ENCODE results near the gene SLC12A4. TPM values are rescaled to one million over a fixed set of nuclear protein-coding genes. Genes with fewer than 3 reads are reported as not detected.

The SLC12A4 gene
- total RNA-seq, 2 experiments from 2014 or later = 15.1 to 17.7 TPM

GRCh38 chr16:67986949-67987348 lies 18.5 kb upstream of the SLC12A4 start:
- peaks cover 23% of the 10 kb centered on the region for H3K4me1 ChIP-seq (ENCODE audit: insufficient read depth, low read length)
- peaks cover 9% of the 10 kb centered on the region for H3K36me3 Mint-ChIP-seq (ENCODE audit: low read depth)
- no peaks in the 10 kb centered on the region for H3K27me3 ChIP-seq (ENCODE audit: control insufficient read depth in 1 of 2, insufficient read depth in 2 of 2, low read length in 2 of 2)
- no peak overlapping the region for H3K27ac ChIP-seq (ENCODE audit: low read depth in 1 of 2, low read length in 2 of 2)
- ChIA-PET POLR2A (interaction anchor here (0.7 to 5.1 kb wide), 6 partner anchors 10 to 98 kb away, joined by 3 to 23 read pairs (median 4); partner anchors contain the start of genes NFATC3 and PSMB10), CTCF (interaction anchor here (2.5 kb wide), 1 partner anchor 54 kb away, joined by 11 read pairs; no protein-coding TSS in a partner anchor)
- H3K27me3 Mint-ChIP-seq = no peaks in the 10 kb centered on the region
- H3K9me3 Mint-ChIP-seq = no peaks in the 10 kb centered on the region
- no peak for TF ChIP-seq CTCF (IDR thresholded peaks at IDR 0.05)
- H3K4me3 Mint-ChIP-seq = no peak overlapping the region
- no peak overlapping the region for H3K4me3 ChIP-seq (ENCODE audit: low read length)
- no peaks in the 10 kb centered on the region for H3K9me3 ChIP-seq (ENCODE audit: control insufficient read depth in 1 of 2, insufficient read depth in 1 of 2, low read length in 2 of 2)
- intact Hi-C loops (cut with DNase I, micrococcal nuclease) = no loop called here
- H3K27ac Mint-ChIP-seq = no peak overlapping the region
- ATAC-seq (ENCODE audit: poor library complexity) (no peak), DNase-seq (no peak)
- peaks cover 11% of the 10 kb centered on the region for H3K36me3 ChIP-seq (ENCODE audit: insufficient read depth, low read length)
- peaks cover 29% of the 10 kb centered on the region for H3K4me1 Mint-ChIP-seq (ENCODE audit: low read depth)

GRCh38 chr16:67982011-67982696 lies 13.7 kb upstream of the SLC12A4 start:
- no peaks in the 10 kb centered on the region for H3K36me3 ChIP-seq (ENCODE audit: insufficient read depth, low read length)
- TF ChIP-seq CTCF (IDR thresholded peaks at IDR 0.05) = no peak
- ChIA-PET POLR2A (interaction anchor here (1.0 to 2.7 kb wide), 4 partner anchors 10 to 41 kb away, joined by 3 to 16 read pairs (median 5); partner anchors contain the start of genes DDX28, DUS2 and SLC12A4), CTCF (interaction anchor here (1.9 to 2.2 kb wide), 2 partner anchors 59 to 165 kb away, joined by 3 to 4 read pairs; no protein-coding TSS in a partner anchor)
- no peak overlapping the region for H3K27ac ChIP-seq (ENCODE audit: low read depth in 1 of 2, low read length in 2 of 2)
- no peaks in the 10 kb centered on the region for H3K27me3 ChIP-seq (ENCODE audit: control insufficient read depth in 1 of 2, insufficient read depth in 2 of 2, low read length in 2 of 2)
- no peaks in the 10 kb centered on the region for H3K36me3 Mint-ChIP-seq (ENCODE audit: low read depth)
- H3K4me1 ChIP-seq (ENCODE audit: insufficient read depth, low read length) = peaks cover 23% of the 10 kb centered on the region
- peaks cover 24% of the 10 kb centered on the region for H3K4me1 Mint-ChIP-seq (ENCODE audit: low read depth)
- ATAC-seq (ENCODE audit: poor library complexity) (no peak), DNase-seq (no peak)
- H3K27me3 Mint-ChIP-seq = no peaks in the 10 kb centered on the region
- H3K27ac Mint-ChIP-seq = no peak overlapping the region
- intact Hi-C loops (cut with DNase I, micrococcal nuclease) = loop anchor here in 1 of 2 experiments (2.0 kb wide), 1 partner anchor 13 kb away; the partner anchor contains the start of gene SLC12A4
- H3K9me3 Mint-ChIP-seq = no peaks in the 10 kb centered on the region
- H3K9me3 ChIP-seq (ENCODE audit: control insufficient read depth in 1 of 2, insufficient read depth in 1 of 2, low read length in 2 of 2) = no peaks in the 10 kb centered on the region
- no peak overlapping the region for H3K4me3 ChIP-seq (ENCODE audit: low read length)
- no peak overlapping the region for H3K4me3 Mint-ChIP-seq

GRCh38 chr16:67979955-67980678 lies 11.7 kb upstream of the SLC12A4 start, which contains the start of gene DPEP3:
TSS of gene DPEP3 (minus strand) at chr16:67980499. CDS start at chr16:67980380, 119 bp downstream.
- no peak for TF ChIP-seq CTCF (IDR thresholded peaks at IDR 0.05)
- ChIA-PET POLR2A (no interaction called here), CTCF (interaction anchor here (1.9 kb wide), 1 partner anchor 163 kb away, joined by 3 read pairs; no protein-coding TSS in a partner anchor)
- ATAC-seq (ENCODE audit: poor library complexity) (no peak), DNase-seq (peak in 2 of 14 experiments; percentile 31 to 49)
- H3K27me3 ChIP-seq (ENCODE audit: control insufficient read depth in 1 of 2, insufficient read depth in 2 of 2, low read length in 2 of 2) = no peaks in the 10 kb centered on the region
- H3K4me1 Mint-ChIP-seq (ENCODE audit: low read depth) = peaks cover 23% of the 10 kb centered on the region
- H3K4me1 ChIP-seq (ENCODE audit: insufficient read depth, low read length) = peaks cover 23% of the 10 kb centered on the region
- no peaks in the 10 kb centered on the region for H3K9me3 Mint-ChIP-seq
- no peaks in the 10 kb centered on the region for H3K27me3 Mint-ChIP-seq
- H3K4me3 Mint-ChIP-seq = no peak within 1 kb of the TSS
- intact Hi-C loops (cut with DNase I, micrococcal nuclease) = no loop called here
- no peaks in the 10 kb centered on the region for H3K9me3 ChIP-seq (ENCODE audit: control insufficient read depth in 1 of 2, insufficient read depth in 1 of 2, low read length in 2 of 2)
- no peaks in the 10 kb centered on the region for H3K36me3 Mint-ChIP-seq (ENCODE audit: low read depth)
- no peak within 1 kb of the TSS for H3K27ac Mint-ChIP-seq
- H3K36me3 ChIP-seq (ENCODE audit: insufficient read depth, low read length) = no peaks in the 10 kb centered on the region
- no peak within 1 kb of the TSS for H3K4me3 ChIP-seq (ENCODE audit: low read length)
- H3K27ac ChIP-seq (ENCODE audit: low read depth in 1 of 2, low read length in 2 of 2) = no peak within 1 kb of the TSS
